Activated T-cell treated with anti-CD3 and anti-CD28 coated beads, Interleukin-2, amount 50 U/mL, for 24 hours (primary cell): Measurements from ENCODE around the gene ZDHHC8.

Experiments
- DNase-seq: peaks from one replicate; pipeline ENCODE4 v3.0.0-alpha.2; 2020
- H3K27ac Mint-ChIP-seq: 2 replicates; pipeline ENCODE4 v1.8.0; 2020; ENCODE audit warnings: mild to moderate bottlenecking, mixed read lengths
- H3K27me3 Mint-ChIP-seq: 2 replicates; pipeline ENCODE4 v1.8.0; 2020; ENCODE audit warnings: mixed read lengths
- H3K36me3 Mint-ChIP-seq: 2 replicates; pipeline ENCODE4 v1.8.0; 2020; ENCODE audit warnings: low read depth, mixed read lengths
- H3K4me1 Mint-ChIP-seq: 2 replicates; pipeline ENCODE4 v1.8.0; 2020; ENCODE audit warnings: low read depth, mixed read lengths
- H3K4me3 Mint-ChIP-seq: 2 replicates; pipeline ENCODE4 v1.8.0; 2020; ENCODE audit warnings: mild to moderate bottlenecking, moderate library complexity, mixed read lengths
- H3K9me3 Mint-ChIP-seq: 2 replicates; pipeline ENCODE4 v1.8.0; 2020; ENCODE audit warnings: mixed read lengths

Gene ZDHHC8

GRCh38 chr22:20194681-20195593 lies 63.3 kb downstream of the ZDHHC8 start:
- no peaks in the 10 kb centered on the region for H3K4me1 Mint-ChIP-seq

DNA sequence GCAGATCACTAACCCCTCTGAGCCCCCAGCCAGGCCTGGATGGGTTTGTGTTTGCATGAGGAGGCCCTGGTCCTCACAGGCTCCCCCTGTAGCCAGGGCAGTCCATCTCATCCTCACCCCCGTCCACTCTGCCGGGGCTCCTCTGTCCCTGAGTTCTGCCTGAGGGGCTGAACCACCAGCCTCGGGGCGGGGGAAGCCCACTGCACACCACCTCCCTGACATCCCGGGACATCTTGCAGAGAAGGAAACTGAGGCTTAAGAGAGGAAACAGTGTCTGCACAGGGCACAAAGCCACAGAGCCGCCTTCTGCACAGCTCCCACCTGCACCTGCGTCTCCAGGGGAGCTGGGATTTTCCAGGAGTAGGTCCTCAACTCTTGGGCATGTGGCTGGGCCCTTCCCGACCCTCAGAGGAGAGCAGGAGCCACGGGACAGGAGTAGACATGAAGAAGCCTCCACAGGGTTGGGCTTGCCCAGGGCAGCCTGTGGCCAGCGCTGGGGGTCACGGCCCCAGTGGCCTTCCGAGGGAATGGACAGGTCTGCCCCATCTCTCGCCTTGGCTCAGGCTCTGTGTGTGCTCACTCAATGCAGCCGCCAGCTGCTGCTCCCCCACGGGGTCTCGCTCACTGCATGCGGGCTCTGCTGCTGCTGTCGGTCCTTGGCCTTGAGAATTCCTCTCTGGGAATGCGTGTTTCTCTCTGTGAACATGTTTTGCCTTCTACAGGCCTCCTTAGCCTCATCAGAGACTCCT lies 64.7 kb downstream of the ZDHHC8 start:
- no peak for DNase-seq
- Mint-ChIP-seq H3K4me3 (no peak overlapping the region), H3K27ac (no peak overlapping the region), H3K36me3 (no peaks in the 10 kb centered on the region), H3K27me3 (no peaks in the 10 kb centered on the region), H3K4me1 (no peaks in the 10 kb centered on the region), H3K9me3 (no peaks in the 10 kb centered on the region)

More at GRCh38 chr22:20194681-20195593, 63.3 kb downstream of the ZDHHC8 start:
- DNase-seq: no peak
- Mint-ChIP-seq H3K9me3 (no peaks in the 10 kb centered on the region), H3K4me3 (no peak overlapping the region), H3K27me3 (no peaks in the 10 kb centered on the region), H3K27ac (no peak overlapping the region), H3K36me3 (no peaks in the 10 kb centered on the region)
